ENCODE results near the gene C22orf23.

Gene C22orf23

GRCh38 chr22:37910890-37911672 is 42.3 kb downstream of the C22orf23 start:
- Mint-ChIP-seq H3K9me3 (no peaks in the 10 kb centered on the region), H3K27ac (peak overlapping the region; percentile 85), H3K36me3 (peaks cover 33% of the 10 kb centered on the region), H3K4me1 (peaks cover 41% of the 10 kb centered on the region), H3K4me3 (no peak overlapping the region)
- no peak for DNase-seq (ENCODE audit: low spot score in 2 of 2)
- no peak for ATAC-seq

- no peak overlapping the region for H3K4me3 Mint-ChIP-seq
- no peaks in the 10 kb centered on the region for H3K9me3 Mint-ChIP-seq
- ATAC-seq (no peak), DNase-seq (ENCODE audit: low spot score in 2 of 2) (no peak)
- peaks cover 34% of the 10 kb centered on the region for H3K36me3 Mint-ChIP-seq
- H3K27ac Mint-ChIP-seq, result no peak overlapping the region
- peaks cover 50% of the 10 kb centered on the region for H3K4me1 Mint-ChIP-seq
These were observed 43.6 kb downstream of the C22orf23 start for GRCh38 chr22:37909766-37910165.

GRCh38 chr22:37907036-37907954 is 46.1 kb downstream of the C22orf23 start:
- Mint-ChIP-seq H3K4me1 (peaks cover 48% of the 10 kb centered on the region), H3K27ac (peak overlapping the region; percentile 78), H3K36me3 (peaks cover 13% of the 10 kb centered on the region), H3K9me3 (no peaks in the 10 kb centered on the region), H3K4me3 (peak overlapping the region; percentile 64)
- ATAC-seq (no peak), DNase-seq (ENCODE audit: low spot score in 2 of 2) (no peak)

DNA sequence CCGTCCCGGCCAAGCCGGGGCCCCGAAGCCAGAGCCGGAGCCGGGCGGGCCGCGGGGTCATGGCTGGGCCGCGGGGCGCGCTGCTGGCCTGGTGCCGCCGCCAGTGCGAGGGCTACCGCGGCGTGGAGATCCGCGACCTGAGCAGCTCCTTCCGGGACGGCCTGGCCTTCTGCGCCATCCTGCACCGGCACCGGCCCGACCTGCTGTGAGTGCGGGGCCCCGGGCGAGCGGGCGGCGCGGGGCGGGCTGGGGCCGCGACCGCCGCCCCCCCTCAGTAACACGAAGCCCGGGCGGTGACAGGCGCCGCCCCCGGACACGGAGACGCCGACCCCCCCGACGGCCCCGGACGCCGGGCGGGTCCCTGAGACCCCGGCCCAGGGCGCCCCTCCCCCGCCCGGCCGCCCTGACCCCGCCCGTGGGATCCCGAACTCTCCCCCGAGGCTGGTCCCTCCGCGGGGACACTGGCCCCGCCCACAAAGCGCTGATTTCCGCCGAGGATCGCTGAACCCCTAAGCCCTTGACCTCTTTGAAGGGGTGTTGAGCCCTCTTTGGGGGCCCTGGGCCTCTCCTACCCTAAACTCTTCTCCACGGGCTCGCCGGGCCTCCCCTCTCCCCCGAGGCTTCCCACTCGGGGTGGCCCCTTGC is 46.9 kb downstream of the C22orf23 start:
- peak overlapping the region; percentile 64 for H3K4me3 Mint-ChIP-seq
- DNase-seq (ENCODE audit: low spot score in 2 of 2) (peak; percentile 36 to 72), ATAC-seq (peak; percentile 64)
- H3K36me3 Mint-ChIP-seq, result peaks cover 11% of the 10 kb centered on the region
- H3K27ac Mint-ChIP-seq, result peak overlapping the region; percentile 78
- no peaks in the 10 kb centered on the region for H3K9me3 Mint-ChIP-seq
- peaks cover 40% of the 10 kb centered on the region for H3K4me1 Mint-ChIP-seq

- ATAC-seq (peak; percentile 89), DNase-seq (ENCODE audit: low spot score in 2 of 2) (peak; percentile 55 to 79)
- H3K4me1 Mint-ChIP-seq, result peaks cover 33% of the 10 kb centered on the region
- H3K36me3 Mint-ChIP-seq, result peaks cover 11% of the 10 kb centered on the region
- peak within 1 kb of the TSS; percentile 94 for H3K27ac Mint-ChIP-seq
- no peaks in the 10 kb centered on the region for H3K9me3 Mint-ChIP-seq
- peak within 1 kb of the TSS; percentile 77 for H3K4me3 Mint-ChIP-seq
These were observed 47.7 kb downstream of the C22orf23 start, which contains the start of gene MICALL1 for GRCh38 chr22:37905534-37906363. Gene MICALL1, plus strand, starts transcription at chr22:37906297. Its CDS starts 126 bp downstream, at chr22:37906423.

DNA sequence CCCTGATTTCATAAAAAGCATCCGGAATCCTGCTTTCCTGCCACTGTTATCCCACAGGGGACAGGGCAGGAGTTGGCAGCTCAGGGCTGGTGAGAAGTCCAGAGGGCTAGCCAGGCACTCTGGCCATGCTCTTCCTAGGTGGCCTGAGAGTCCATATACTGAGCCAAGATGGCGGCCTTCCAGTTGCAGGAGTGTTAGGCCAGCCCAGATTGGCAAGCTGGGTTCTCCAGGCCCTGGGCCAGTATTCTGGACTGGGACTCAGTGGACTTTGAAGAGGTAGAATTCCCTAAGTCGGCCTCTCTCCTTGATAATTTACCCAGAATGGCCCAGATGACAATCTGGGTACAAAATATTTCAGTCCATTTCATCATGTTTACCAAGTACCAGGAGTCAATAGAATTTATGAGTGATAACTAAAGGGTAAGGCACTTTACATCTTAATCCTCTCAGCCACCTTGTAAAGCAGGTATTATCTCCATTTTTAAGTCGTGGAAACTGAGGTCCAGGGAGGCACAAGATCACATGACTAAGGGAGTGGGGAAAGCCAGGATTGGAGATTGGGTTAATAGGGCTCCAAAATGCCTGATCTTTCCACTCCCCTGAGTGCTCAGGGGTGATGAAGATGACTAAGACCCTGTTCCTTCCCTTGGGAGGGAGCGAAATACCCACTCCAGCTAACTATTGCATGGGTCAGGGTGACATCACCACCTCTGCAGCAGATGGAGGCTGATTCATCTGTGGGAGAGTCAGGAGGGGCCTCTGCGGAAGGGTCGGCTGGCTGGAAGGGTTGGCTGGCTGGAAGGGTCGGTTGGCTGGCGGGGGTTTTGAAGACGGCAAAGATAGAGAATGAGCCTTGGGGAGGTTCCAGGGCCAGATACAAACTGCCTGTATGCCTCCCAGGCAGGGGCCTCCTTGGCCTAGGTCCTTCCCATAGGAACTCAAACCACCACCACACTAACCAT is 48.5 kb downstream of the C22orf23 start:
- Mint-ChIP-seq H3K9me3 (no peaks in the 10 kb centered on the region), H3K27ac (peak overlapping the region; percentile 94), H3K4me3 (peak overlapping the region; percentile 77), H3K36me3 (peaks cover 11% of the 10 kb centered on the region), H3K4me1 (peaks cover 32% of the 10 kb centered on the region)
- ATAC-seq (peak; percentile 8), DNase-seq (ENCODE audit: low spot score in 2 of 2) (no peak)

DNA sequence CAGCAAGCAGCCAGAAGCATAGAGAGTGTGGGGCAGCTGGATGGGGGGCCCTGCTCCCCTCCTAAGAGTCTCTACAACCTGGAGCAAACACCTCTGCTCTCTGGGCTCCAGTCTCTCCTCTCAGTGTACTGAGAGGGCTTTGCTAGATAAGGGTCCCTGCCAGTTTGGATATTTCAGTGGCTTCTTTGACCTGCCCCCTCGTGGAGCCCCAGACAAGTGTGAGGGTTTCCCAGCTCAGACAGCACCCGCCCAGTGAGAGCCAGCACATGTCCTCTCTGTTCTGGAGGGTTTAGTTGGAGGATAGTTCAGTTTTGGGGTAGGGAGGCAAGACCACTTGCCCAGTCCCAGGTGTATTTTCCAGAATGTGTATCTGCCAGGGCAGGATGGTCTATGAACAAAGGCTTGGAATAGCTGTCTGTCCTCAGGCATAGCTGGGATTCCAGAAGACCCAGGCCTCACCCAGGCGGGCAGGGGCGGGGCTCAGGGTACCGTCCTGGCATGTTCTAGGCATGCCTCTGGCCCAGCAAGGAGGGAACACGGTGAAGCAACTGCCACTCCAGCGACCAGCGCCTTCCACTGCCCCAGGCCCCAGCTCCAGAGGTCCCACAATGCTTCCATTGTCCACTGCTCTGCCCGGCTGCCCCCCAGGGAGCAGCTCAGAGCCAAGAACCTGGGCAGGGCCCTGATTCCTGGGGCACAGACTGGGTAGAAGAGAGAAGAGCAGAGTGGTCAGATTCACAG is 54.8 kb downstream of the C22orf23 start:
- H3K4me3 Mint-ChIP-seq, result no peak overlapping the region
- peak overlapping the region; percentile 84 for H3K27ac Mint-ChIP-seq
- no peaks in the 10 kb centered on the region for H3K9me3 Mint-ChIP-seq
- peaks cover 11% of the 10 kb centered on the region for H3K4me1 Mint-ChIP-seq
- ATAC-seq (no peak), DNase-seq (ENCODE audit: low spot score in 2 of 2) (no peak)
- peaks cover 12% of the 10 kb centered on the region for H3K36me3 Mint-ChIP-seq

DNA sequence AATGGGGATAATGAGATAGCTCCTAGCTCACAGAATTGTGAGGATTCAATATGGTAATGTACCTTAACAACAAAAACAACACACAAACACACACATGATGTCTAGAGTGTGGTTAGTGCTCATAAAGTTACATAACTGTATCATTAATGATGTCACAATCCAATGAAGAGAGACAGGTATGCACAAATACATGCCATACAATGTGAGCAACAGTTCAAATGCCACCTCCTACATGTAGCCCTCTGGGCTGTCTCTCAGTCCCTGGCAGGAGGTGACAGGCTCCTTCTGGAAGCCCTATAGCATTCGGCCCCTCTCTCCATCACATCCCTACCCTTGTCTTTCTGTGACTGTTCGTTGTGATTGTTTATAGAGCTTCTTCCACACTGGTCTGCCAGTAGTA is 55.6 kb downstream of the C22orf23 start:
- H3K9me3 Mint-ChIP-seq, result no peaks in the 10 kb centered on the region
- ATAC-seq, result no peak
- H3K4me3 Mint-ChIP-seq, result no peak overlapping the region
- no peak for DNase-seq (ENCODE audit: low spot score in 2 of 2)
- H3K36me3 Mint-ChIP-seq, result peaks cover 16% of the 10 kb centered on the region
- peaks cover 13% of the 10 kb centered on the region for H3K4me1 Mint-ChIP-seq
- peak overlapping the region; percentile 84 for H3K27ac Mint-ChIP-seq

DNA sequence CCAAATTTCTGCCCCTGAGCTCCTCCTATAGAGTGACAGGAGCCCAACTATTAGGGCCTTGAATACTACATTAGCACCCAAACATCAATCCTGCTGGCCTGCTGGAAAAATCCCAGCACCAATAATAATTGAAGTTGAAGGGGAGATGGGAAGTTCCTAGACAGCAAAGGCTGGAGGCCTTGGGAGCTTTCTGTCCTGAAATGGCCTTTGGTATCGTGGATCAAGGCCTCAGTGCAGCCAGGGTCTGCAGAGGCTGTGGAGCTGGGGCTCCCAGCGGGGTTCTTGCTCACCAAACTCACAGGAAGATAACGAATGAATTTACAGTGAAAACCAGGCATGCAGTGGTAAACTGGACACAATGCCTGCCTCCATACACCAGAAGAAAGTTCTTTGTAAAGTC is 56.5 kb downstream of the C22orf23 start:
- no peaks in the 10 kb centered on the region for H3K9me3 Mint-ChIP-seq
- peaks cover 18% of the 10 kb centered on the region for H3K36me3 Mint-ChIP-seq
- H3K4me3 Mint-ChIP-seq, result no peak overlapping the region
- H3K4me1 Mint-ChIP-seq, result peaks cover 13% of the 10 kb centered on the region
- DNase-seq (ENCODE audit: low spot score in 2 of 2), result no peak
- ATAC-seq, result no peak
- peak overlapping the region; percentile 95 for H3K27ac Mint-ChIP-seq

- Mint-ChIP-seq H3K9me3 (no peaks in the 10 kb centered on the region), H3K27ac (peak overlapping the region; percentile 95), H3K4me1 (peaks cover 13% of the 10 kb centered on the region), H3K36me3 (peaks cover 26% of the 10 kb centered on the region), H3K4me3 (no peak overlapping the region)
- DNase-seq (ENCODE audit: low spot score in 2 of 2), result peak; percentile 18 to 60
- ATAC-seq, result peak; percentile 89
These were observed 57.2 kb downstream of the C22orf23 start for GRCh38 chr22:37896181-37896592.

DNA sequence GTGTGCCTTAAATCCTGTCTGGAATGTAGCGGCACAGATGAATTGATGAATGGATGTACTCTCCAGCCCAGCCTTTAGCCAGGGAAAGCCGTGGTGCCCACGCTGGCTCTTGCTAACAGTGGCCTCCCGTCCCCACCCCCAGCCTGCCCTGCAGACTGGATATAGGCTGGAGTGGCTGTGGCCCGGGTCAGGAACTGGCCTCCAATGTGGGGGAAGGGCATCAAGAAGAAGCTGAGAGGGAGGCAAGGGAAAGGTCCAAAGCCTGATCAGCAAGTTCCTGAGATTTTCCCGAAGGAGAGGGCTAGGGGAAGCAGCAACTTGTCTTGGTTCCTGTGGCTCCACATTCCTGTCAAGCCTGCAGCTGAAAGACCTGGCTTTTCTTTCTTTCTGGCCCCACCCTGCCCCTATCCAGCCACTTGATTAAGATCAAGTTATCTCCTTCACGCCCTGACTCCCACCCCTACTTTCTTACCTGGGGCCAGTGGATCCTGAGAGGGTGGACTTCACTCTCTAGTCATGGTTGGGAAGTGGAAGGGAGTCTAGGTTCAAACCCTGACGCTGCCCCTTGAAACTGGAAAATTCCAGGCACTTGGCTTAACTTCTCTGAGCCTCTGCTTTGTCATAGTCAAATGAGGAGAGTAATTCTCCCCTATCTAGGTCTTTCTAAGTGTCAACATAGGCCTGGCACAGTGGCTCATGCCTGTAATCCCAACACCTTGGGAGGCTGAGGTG is 58.3 kb downstream of the C22orf23 start:
- no peaks in the 10 kb centered on the region for H3K9me3 Mint-ChIP-seq
- ATAC-seq, result no peak
- H3K4me1 Mint-ChIP-seq, result peaks cover 13% of the 10 kb centered on the region
- H3K4me3 Mint-ChIP-seq, result no peak overlapping the region
- no peak for DNase-seq (ENCODE audit: low spot score in 2 of 2)
- peaks cover 37% of the 10 kb centered on the region for H3K36me3 Mint-ChIP-seq
- H3K27ac Mint-ChIP-seq, result peak overlapping the region; percentile 95

DNA sequence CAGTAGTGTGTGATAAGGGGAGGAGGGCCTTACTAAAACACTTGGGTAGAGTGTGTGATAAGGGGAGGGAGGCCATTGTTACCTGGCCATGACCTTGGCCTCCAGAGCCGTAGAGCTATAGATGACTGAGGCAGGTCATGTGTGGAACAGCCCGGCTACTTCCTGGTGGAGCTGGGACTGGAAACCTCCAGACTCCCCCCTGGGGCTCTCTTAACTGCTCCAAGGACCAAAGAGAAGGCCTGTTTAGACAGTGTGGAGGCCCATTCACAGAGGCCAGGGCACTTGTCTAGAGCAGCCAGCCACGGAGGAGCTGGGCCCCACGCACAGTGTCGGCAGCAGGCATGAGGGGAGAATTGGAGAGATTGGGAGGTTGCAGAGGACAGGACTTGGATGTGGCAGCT is 59.8 kb downstream of the C22orf23 start:
- DNase-seq (ENCODE audit: low spot score in 2 of 2), result no peak
- Mint-ChIP-seq H3K4me3 (no peak overlapping the region), H3K4me1 (peaks cover 13% of the 10 kb centered on the region), H3K27ac (peak overlapping the region; percentile 35), H3K36me3 (peaks cover 52% of the 10 kb centered on the region), H3K9me3 (no peaks in the 10 kb centered on the region)
- ATAC-seq, result no peak
